ENCODE measurements around the gene EDEM1. TPM values are rescaled to one million over a fixed set of nuclear protein-coding genes. Genes with fewer than 3 reads are reported as not detected.

EDEM1 gene
- total RNA-seq = 6.7 TPM

GRCh38 chr3:5187156-5187919, at the start of gene EDEM1:
TSS of gene EDEM1 (plus strand) at chr3:5187707. CDS start at chr3:5187806, 99 bp downstream.

Small RNA genes within 50 kb of the gene (small RNA-seq; reads per million reads assigned to genes)
- gene MIR4790 = not detected
- not detected for gene RN7SL553P

Other genes starting within 250 kb of the EDEM1 start
- 7.4 TPM for gene BHLHE40, start 208.3 kb upstream of the EDEM1 start, total RNA-seq
- gene ARL8B, start 65.4 kb upstream of the EDEM1 start, total RNA-seq = 112 TPM